GOT3 (cell line): Measurements from ENCODE around the gene DNAAF5.

Experiments used
- DNase-seq: peaks from one replicate; lab custom pipeline; 2025; ENCODE audit warnings: mixed read lengths; lab: John Stamatoyannopoulos, UW

Gene DNAAF5

GRCh38 chr7:707296-708000 is 19.1 kb upstream of the DNAAF5 start:
- DNase-seq = no peak

DNA sequence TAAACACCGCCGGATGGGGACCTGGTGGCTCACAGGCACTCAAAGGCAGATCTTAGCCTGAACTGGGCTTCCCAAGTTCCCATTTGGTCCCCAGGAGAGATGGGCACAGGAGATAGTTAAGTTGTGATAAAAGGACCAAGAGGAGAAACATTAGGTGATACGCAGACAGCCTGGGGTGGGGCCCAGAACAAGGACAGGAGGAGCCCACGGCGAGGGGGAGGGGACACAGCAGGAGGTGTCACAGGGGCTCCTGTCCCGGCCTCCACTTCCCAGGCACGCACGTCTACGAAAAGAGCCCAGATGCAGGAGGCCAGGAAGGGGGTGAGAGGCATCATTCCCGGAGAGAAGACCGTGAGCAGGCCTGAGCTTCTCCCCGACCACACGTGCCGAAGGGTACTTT is 16.3 kb upstream of the DNAAF5 start:
- no peak for DNase-seq

GRCh38 chr7:711093-711921 is 15.2 kb upstream of the DNAAF5 start:
- DNase-seq = no peak

- no peak for DNase-seq
These were observed 14.5 kb upstream of the DNAAF5 start for GRCh38 chr7:711922-712380.

- no peak for DNase-seq
These were observed 13.9 kb upstream of the DNAAF5 start for GRCh38 chr7:712381-713138.

DNA sequence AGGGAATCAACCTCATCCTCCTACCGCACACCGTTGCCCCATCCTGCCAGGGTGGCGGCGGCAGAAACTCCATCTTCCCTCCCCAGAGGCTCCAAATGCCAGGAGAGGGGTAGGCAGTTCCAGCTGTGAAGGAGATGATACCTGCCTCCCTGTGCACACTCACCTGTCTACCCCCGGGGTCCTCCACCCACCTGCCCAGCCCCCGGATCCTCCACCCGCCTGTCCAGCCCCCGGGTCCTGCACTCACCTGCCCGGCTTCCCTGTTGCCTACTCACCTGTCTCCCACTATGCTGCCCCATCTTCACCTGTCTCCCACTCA is 13.4 kb upstream of the DNAAF5 start:
- DNase-seq = no peak

GRCh38 chr7:713488-714230 is 12.8 kb upstream of the DNAAF5 start:
- no peak for DNase-seq

DNA sequence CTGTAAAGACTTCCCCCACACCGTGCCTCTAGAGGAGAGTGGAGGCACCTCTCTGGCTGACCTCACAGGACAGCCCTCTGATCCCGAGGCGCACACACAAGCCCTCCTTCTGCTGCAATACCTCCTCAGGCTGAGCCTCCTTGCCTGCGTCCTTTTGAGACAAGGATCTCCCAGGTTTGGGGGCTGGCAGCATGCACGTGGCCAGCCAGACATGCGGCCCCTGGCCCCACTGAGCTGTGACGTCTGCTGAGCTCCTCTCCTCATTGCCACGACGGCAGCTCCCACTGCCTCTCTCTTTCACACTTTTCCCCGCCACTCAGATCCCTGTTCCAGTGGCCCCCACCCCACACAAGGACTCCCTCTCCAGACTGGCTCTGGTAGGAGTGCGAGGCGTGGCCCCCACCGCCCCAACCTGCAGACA is 12.2 kb upstream of the DNAAF5 start:
- DNase-seq = no peak

GRCh38 chr7:716222-716621 is 10.3 kb upstream of the DNAAF5 start:
- no peak for DNase-seq

DNA sequence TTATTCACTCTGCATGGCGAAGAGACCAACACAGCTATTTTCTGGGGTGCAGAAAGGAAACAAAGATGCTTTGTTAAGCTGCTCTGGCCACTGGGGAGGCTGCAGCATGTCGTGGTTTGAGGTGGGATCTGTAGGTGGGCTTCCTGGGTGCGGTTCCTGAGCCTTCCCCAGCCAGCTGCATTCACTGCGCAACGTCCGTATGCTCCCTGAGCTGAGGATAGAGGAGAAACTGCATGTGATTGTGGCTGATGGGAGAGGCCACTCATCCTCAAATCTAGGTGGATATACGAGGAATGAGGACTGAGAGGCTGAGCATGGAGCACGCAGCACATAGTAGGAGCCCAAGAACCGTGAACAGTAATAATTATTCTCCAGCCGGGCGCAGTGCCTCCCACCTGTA is 9.9 kb upstream of the DNAAF5 start:
- DNase-seq = no peak

- no peak for DNase-seq
These were observed 4.8 kb upstream of the DNAAF5 start for GRCh38 chr7:721619-722248.

DNA sequence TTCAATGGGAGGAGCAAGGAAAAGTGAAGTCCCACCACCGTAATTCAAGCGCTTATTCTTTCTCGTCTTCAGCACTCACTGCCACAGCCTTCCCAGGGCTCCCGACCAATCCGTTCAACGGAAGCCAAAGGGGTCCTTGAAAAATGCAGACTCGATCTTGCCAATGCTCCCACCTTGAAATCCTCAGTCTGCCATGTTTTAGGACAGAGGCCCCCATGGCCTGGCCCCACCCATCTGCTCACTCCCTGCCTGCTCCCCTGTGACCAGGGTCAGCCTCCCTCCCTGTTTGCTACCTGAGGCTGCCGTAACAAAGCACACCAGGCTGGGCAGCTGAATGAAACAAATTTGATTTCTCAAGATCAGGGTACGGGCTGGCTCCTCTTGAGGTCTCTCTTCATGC is 3.0 kb upstream of the DNAAF5 start:
- DNase-seq = no peak

GRCh38 chr7:724298-724697 is 2.2 kb upstream of the DNAAF5 start:
- no peak for DNase-seq

DNA sequence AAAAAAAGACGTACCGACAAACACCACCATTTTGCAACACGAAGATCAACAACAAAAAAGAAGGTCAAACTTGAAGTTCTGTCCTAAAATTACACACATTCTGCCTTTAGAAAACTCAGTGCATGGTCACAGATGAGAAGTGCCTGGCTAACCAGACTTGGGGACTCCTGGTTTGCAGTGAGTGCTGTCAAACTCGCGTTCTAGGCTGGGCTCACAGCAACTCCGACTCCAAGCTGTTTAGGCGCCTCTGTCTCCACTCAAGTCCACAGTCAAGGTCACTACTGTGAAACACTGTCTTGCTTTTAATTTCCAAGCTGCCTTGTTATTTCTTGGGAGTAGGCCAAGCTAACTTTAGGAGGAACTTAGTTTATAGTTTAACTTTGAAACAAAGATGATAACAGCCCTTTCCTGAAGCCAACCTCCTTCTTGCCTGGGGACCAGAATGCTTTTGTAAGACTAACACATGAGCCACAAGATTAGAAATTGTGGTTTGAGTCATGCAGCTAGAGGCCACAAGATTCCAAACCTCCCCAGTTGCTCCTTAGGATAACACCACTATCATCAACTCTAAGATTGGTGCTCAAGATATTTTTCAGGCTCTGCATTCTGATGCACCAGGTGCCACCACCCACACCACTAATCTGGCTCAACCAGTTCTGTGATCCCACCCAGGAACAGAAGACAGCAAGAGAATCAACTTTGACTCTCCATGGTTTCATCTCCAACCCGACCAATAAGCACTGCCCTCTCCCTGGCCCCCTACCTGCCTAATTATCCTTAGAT is 1.1 kb upstream of the DNAAF5 start:
- DNase-seq = no peak

DNA sequence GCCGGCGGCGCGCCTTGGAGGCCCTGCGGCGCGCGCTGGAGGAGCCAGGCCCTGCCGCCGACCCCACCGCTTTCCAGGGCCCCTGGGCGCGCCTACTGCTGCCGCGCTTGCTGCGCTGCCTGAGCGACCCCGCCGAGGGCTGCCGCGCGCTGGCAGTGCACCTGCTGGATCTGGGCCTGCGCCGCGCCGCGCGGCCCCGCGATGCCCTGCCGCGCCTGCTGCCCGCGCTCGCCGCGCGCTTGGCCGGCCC is 280 bp downstream of the DNAAF5 start:
- no peak for DNase-seq

DNA sequence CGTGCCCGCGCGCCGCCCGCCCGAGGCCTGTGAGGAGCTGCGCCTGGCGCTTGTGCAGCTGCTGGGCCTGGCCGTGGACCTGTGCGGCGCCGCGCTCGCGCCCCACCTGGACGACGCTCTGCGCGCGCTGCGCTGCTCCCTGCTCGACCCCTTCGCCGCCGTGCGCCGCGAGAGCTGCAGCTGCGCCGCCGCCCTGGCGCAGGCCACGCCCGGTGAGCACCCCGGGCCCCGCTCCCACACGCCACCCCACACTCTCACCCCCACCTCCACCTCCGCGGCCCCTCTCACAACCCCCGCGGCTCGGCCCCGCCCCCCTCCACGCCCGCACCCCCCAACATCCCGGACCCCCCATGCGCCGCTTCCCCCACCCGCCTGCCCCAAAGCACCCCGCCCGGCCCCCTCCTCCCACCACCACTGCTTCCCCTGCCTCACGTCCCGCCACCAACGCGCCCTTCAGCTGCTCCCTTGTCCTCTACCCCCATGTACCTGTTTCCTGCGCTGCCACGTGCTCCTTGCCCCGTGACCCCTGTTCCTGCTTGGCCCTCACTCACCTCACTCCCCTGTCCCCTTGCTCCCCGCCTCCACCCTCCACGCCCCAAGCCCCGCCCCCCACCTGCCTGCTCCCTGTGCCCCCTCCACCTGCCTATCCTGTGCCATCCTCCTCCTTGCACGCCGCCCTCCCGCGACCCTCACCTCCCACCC is 756 bp downstream of the DNAAF5 start, which contains the start of gene PRKAR1B:
Gene PRKAR1B, minus strand, starts transcription at position 178 of the 702 bp plus-strand sequence. CDS start 15,776 bp downstream, outside the sequence.
- no peak for DNase-seq

GRCh38 chr7:727806-728460 is 1.4 kb downstream of the DNAAF5 start:
- DNase-seq = no peak

DNA sequence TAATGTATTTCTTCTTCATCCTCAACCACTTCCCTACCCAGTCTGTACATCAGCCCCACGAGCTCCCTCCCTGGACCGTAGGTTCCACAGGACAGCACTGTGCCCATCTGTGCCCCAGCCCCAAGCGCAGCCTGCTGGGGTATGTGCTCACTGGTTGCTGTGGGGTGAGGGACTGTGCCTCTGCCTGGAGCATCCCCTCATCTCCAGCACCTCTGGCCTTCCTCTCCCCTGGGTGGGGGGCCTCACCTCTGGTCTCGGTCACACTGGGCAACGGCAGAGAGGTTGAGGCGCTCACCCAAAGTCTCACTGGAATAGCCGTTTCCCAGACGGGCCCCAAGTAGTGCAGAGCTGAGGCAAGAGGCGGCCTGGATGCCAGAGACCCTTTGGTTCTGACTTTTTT is 2.1 kb downstream of the DNAAF5 start:
- DNase-seq = no peak

DNA sequence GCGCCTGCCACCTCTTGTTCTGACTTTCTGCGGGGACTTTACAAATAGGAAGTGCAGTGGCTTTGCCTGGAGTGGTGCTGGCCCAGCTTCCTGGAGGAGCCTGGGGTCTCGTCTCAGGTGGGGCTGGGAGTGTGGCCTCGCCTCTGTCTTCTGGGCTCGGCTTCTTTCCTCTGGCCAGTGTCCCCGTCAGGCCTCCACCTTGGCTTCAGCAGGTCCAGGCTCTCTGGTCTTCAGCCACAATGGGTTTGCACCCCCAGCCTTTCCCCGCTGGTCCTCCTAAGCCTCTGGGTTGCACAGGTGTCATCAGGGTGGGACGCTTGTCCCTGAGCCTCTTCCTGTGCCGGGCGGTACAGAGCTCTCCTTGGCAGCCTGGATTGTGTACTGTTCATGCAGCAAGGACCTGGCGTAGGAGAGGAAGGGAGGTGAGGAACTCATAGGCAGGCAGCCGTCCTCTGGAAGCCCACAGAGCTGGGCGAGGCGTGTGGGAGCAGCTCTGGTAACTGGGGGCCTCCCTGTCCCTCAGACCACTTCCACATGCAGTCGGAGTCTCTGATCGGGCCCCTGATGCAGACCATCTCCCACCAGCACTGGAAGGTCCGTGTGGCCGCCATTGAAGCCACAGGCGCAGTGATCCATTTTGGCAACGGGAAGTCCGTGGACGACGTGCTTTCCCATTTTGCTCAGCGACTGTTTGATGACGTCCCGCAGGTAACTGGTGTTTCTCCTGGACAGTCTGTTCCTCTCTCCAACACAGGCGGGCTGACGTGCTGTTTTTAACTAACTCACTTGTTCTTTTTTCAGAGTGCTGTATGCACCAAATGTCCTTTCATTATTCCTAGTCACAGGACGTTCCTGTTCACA is 2.9 kb downstream of the DNAAF5 start:
- DNase-seq = no peak
